Neural cell (in vitro differentiated cells): ENCODE data around the gene TICAM1.

Experiments
- EP300 ChIP-seq: fragments of 450-650 bp; conservative IDR thresholded peaks from 2 replicates; pipeline ENCODE4 v1.6.1; 2014; ENCODE audit warnings: antibody characterized with exemption, mild to moderate bottlenecking, moderate library complexity; ENCODE audit not compliant: poor library complexity, severe bottlenecking
- EZH2 ChIP-seq: fragments of 200-600, 300-800 bp; shearing (Covaris generic), sonication (generic); IDR thresholded peaks from 2 replicates; pipeline ENCODE4 v1.6.1; 2014; ENCODE audit warnings: antibody characterized with exemption, low read length, borderline replicate concordance, mild to moderate bottlenecking; ENCODE audit not compliant: insufficient read depth, poor library complexity, severe bottlenecking
- POLR2AphosphoS5 ChIP-seq: IDR thresholded peaks from 2 replicates; pipeline ENCODE4 v1.6.1; 2012
- RAD21 ChIP-seq: fragments of 450-650 bp; conservative IDR thresholded peaks from 2 replicates; pipeline ENCODE4 v1.6.1; 2014; ENCODE audit warnings: antibody characterized with exemption, mild to moderate bottlenecking, moderate library complexity
- TF ChIP-seq, protein P1 (sequence below): fragments of 450-650 bp; IDR thresholded peaks from 2 replicates; pipeline ENCODE4 v1.5.1; 2014; ENCODE audit warnings: antibody characterized with exemption, mild to moderate bottlenecking, moderate library complexity; ENCODE audit not compliant: poor library complexity, severe bottlenecking

DNA sequence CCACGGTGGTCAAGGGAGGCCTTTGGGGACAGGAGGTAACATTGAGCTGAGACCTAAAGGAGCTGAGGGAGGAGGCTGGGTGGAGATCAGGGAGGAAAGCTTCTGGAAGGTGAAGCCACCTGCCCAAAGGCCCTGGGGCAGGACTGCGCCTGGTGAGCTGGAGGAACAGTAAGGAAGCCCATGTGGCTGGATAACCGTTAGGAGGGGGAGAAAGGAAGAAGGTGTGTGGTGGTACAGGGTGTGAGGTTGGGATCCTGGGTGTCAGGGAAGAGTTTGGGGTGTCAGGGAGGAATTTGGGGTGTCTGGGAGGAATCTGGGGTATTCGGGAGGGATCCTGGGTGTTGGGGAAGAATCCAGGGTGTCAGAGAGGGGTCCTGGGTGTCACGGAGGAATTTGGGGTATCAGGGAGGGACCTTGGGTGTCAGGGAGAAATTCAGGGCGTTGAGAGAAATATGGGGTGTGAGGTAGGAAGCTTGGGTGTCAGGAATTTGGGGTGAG lies 695 bp downstream of the TICAM1 start:
- TF ChIP-seq, protein P1, sequence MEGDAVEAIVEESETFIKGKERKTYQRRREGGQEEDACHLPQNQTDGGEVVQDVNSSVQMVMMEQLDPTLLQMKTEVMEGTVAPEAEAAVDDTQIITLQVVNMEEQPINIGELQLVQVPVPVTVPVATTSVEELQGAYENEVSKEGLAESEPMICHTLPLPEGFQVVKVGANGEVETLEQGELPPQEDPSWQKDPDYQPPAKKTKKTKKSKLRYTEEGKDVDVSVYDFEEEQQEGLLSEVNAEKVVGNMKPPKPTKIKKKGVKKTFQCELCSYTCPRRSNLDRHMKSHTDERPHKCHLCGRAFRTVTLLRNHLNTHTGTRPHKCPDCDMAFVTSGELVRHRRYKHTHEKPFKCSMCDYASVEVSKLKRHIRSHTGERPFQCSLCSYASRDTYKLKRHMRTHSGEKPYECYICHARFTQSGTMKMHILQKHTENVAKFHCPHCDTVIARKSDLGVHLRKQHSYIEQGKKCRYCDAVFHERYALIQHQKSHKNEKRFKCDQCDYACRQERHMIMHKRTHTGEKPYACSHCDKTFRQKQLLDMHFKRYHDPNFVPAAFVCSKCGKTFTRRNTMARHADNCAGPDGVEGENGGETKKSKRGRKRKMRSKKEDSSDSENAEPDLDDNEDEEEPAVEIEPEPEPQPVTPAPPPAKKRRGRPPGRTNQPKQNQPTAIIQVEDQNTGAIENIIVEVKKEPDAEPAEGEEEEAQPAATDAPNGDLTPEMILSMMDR: no peak
- TF ChIP-seq EP300 (no peak), EZH2 (no peak), RAD21 (no peak), POLR2AphosphoS5 (no peak)
